ENCODE data around the gene HAS3.
"Not testable (repeated sequence)": the region's sequence is repeated elsewhere in the genome, so short reads cannot be mapped to it uniquely, and the experiment has no call there.

HAS3 gene

GRCh38 chr16:69118468-69118867 lies 13.0 kb downstream of the HAS3 start:
- no peak for DNase-seq

GRCh38 chr16:69118994-69119393 lies 13.5 kb downstream of the HAS3 start:
- no peak for DNase-seq

- no peak for DNase-seq
These were observed 14.1 kb downstream of the HAS3 start for GRCh38 chr16:69119536-69119935.

GRCh38 chr16:69120096-69120664 lies 14.7 kb downstream of the HAS3 start:
- no peak for DNase-seq

GRCh38 chr16:69123910-69124309 lies 18.5 kb downstream of the HAS3 start:
- peak in 1 of 2 experiments; percentile 23 for DNase-seq

GRCh38 chr16:69124406-69124805 lies 19.0 kb downstream of the HAS3 start:
- DNase-seq = not testable (repeated sequence)

- DNase-seq = not testable (repeated sequence)
These were observed 19.5 kb downstream of the HAS3 start for GRCh38 chr16:69124961-69125360.

GRCh38 chr16:69126221-69126620 lies 20.8 kb downstream of the HAS3 start:
- no peak for DNase-seq

GRCh38 chr16:69126801-69127200 lies 21.3 kb downstream of the HAS3 start:
- DNase-seq = not testable (repeated sequence)

- no peak for DNase-seq
These were observed 22.6 kb downstream of the HAS3 start for GRCh38 chr16:69127966-69128510.

- no peak for DNase-seq
These were observed 25.0 kb downstream of the HAS3 start for GRCh38 chr16:69130461-69130860.

- no peak for DNase-seq
These were observed 25.9 kb downstream of the HAS3 start for GRCh38 chr16:69131167-69131838.

GRCh38 chr16:69131839-69132423 lies 26.5 kb downstream of the HAS3 start:
- peak; percentile 27 to 45 for DNase-seq

- DNase-seq = peak; percentile 60 to 76
These were observed 27.2 kb downstream of the HAS3 start, which contains the start of the genes CHTF8 and UTP4 for GRCh38 chr16:69132424-69133252. CHTF8 (minus strand) TSS chr16:69132588; CDS start chr16:69121458, 11,130 bp downstream. UTP4 (plus strand) TSS chr16:69132649; CDS start chr16:69133460, 811 bp downstream.

GRCh38 chr16:69133373-69133954 lies 28.0 kb downstream of the HAS3 start:
- no peak for DNase-seq

GRCh38 chr16:69138608-69139007 lies 33.2 kb downstream of the HAS3 start:
- DNase-seq = no peak

- DNase-seq = not testable (repeated sequence)
These were observed 34.0 kb downstream of the HAS3 start for GRCh38 chr16:69139464-69139863.

GRCh38 chr16:69141014-69141413 lies 35.6 kb downstream of the HAS3 start:
- no peak for DNase-seq

GRCh38 chr16:69141936-69142335 lies 36.5 kb downstream of the HAS3 start:
- no peak for DNase-seq

GRCh38 chr16:69143116-69143515 lies 37.7 kb downstream of the HAS3 start:
- no peak for DNase-seq

- DNase-seq = no peak
These were observed 40.2 kb downstream of the HAS3 start for GRCh38 chr16:69145658-69146057.

GRCh38 chr16:69149621-69150020 lies 44.2 kb downstream of the HAS3 start:
- DNase-seq = not testable (repeated sequence)
